COLO668 (cell line): Measurements from ENCODE around the gene IGSF6.
"Not testable (repeated sequence)": the region's sequence is repeated elsewhere in the genome, so short reads cannot be mapped to it uniquely, and the experiment has no call there.

ENCODE experiments used
- DNase-seq: peaks from one replicate; lab custom pipeline; 2025; ENCODE audit not compliant: unreplicated experiment; lab: John Stamatoyannopoulos, UW

IGSF6 gene

DNA sequence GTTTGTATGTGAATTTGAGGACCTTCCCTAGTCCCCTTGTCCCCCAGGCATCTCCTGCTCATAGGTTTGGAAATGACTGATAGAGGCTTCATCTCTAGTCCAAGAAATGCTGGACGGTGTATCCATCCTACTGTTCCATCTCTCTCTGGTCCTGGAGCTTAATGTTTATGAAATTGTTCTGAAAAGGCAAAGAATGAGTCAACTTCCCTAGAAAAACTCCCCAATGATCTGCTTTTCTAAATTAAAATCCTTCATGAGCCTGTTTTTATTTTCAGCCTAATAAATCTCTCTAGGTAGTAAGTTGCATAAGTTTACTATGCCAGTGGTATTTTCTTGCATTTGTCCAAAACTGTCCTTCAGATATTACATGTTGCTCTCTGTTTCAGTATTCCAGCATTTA is 2.1 kb upstream of the IGSF6 start:
- DNase-seq: no peak

DNA sequence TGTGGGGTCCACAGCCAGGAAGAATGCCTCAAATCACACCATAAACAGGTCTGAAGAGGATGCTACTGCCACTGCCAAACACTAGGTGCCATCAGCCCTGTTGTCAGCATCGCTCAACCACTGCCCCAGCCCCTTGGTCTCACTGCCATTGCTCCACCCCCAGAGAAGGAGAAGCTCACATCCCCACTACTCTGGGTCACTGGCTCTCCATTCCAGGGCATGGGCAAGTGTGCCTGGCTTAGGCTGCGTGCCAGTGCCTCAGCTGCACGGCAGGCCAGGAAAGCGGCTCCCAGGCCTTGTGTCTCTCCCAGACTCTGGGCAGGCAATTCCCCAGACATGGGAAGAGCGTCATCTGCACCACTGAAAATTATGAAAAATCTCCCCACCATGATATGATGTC is 1.2 kb upstream of the IGSF6 start:
- no peak for DNase-seq

DNA sequence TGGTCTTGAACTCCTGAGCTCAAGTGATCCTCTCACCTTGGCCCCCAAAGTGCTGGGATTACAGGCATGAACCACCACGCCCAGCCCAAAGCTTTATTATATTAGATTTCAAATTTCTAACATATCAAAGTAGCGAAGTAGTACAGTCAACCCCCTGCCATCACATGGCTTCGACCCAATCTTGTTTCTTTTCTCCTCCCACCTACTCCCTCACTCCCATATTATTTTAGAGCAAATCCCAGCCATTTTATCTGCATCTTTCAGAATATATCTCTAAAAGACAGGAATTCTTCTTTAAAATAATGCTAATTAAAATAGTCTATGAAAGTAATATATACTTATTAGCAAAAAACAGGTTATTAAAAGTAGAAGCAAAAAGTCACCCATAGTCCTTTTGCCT is 893 bp downstream of the IGSF6 start:
- no peak for DNase-seq

DNA sequence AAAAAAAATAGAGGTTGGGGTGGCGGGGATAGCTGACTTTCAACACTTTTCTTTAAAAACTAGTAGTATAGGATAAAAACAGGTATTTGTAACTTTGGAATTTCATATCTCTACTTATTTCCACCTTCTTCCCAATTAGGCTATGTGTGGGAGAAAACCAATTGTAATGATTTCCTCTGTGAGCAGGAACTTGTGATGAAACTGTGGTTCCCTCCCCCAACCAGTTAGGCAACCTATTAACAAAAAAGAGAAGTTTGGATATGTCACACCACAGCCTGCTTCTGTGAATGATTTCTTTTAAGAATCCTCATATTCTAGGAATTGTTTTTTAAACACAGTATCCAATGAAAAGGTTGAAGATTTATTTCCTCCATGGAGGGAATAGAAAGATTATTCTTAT is 1.9 kb downstream of the IGSF6 start:
- DNase-seq: no peak

DNA sequence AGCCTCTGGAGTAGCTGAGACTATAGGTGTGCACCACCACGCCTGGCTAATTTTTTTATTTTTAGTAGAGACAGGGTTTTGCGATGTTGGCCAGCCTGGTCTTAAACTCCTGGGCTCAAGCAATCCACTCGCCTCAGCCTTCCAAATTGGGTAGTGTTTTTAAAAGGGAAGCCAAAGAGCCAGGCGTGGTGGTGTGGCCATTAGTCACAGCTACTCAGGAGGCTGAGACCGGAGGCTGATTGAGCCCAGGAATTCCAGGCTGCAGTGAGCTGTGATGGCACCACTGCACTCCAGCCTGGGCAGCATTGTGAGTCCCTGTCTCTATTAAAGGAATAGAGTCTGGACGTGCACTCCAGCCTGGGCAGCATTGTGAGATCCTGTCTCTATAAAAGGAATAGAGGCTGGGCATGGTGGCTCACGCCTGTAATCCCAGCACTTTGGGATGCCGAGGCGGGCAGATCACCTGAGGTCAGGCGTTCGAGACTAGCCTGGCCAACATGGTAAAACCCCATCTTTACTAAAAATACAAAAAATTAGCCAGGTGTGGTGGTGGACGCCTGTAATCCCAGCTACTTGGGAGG is 2.5 kb downstream of the IGSF6 start:
- not testable (repeated sequence) for DNase-seq

DNA sequence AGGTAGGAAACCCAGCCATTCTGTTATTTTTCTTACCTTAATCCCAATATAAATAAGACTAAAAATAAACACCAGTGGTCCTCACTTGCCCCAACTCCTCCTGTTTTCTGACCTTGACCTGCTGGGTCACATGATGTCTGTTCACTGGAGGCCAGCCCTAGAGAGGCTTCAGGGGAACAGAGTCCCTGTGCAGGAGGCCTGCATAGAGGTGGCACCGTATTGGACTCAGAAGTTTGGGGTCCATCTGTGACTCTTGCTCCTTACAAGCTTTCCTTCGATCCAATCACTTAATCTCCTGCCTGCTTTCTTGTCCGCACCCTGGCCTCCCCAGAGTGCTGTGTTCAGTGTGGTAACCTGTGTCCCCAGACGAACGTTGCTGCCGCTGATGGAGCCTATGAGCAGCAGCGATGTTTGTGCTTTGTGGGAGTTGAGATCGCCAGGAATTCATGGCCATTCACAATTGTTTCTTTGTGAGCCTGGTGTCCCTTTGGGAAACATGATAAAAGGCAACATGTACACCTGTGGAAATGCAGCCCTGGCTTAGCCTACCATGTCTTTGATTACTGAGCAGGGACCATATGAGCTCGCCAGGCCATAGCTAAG is 4.7 kb downstream of the IGSF6 start:
- DNase-seq: no peak

DNA sequence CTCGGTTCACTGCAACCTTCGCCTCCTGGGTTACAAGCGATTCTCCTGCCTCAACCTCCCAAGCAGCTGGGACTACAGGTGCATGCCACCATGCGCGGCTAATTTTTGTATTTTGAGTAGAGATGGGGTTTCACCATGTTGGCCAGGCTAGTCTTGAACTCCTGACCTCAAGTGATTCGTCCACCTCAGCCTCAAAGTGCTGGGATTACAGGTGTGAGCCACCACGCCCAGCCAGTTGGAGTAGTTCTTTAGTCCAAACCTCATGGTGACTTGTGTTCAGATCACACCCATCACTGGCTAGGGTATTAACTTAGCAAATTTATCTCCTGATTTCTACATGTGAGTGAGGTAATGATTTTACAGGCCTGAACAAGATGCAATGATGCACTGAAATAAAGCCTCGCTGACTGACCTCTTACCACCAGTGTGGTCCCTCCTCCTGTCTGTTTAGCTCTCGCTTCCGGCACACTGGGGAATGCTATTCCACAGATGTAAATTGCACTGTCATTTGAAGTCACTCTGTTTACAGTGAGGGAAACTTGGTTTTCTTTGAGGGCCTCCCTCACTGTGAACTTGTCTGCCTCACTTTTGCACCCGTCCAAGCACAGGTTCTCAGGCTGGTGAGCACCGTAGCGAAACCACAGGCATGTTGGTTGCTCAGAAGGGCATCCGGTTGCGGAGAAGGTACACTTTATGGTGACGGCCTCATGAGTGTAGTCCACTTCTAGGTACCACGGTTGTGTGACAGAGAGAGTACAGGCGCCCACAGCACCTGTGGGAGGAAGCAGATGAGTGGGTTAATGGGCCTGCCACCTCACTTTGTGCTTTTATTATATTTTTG is 5.5 kb downstream of the IGSF6 start:
- DNase-seq: no peak

DNA sequence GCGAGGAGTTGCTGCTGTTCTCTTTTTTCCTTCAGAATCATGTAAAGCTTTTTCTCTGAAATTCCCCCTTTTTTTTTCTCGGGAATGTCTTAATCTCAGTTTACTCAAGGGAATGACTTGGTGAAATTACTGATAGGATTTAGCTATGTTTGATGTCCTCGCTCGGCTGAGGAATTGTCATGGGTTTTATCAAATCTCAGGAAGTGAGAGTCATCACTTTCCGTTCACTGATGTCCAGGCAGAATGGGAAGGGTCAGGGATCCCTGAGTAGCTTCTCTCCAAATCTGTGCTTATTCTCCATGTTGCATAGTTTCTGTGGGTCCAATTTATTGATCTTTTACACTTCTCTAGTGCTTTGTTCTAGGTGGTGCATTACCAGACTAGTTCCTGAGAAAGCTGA is 6.3 kb downstream of the IGSF6 start:
- DNase-seq: no peak

DNA sequence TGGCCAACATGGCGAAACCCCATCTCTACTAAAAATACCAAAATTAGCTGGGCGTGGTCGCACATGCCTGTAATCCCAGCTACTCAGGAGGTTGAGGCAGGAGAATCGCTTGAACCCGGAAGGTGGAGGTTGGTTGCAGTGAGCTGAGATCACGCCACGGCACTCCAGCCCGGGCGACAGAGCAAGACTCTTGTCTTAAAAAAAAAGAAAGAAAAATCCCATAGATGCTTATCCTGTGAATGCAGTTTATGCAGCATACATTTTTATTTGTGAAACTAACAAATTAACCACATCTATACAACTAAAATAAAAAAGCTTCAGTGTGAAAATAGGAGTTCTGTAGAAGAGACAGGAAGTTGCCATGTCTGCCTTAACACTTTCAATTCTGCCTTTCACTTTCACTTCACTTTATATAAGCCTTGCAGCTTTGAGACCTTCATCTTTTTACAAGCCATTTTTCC is 7.1 kb downstream of the IGSF6 start:
- DNase-seq: no peak

DNA sequence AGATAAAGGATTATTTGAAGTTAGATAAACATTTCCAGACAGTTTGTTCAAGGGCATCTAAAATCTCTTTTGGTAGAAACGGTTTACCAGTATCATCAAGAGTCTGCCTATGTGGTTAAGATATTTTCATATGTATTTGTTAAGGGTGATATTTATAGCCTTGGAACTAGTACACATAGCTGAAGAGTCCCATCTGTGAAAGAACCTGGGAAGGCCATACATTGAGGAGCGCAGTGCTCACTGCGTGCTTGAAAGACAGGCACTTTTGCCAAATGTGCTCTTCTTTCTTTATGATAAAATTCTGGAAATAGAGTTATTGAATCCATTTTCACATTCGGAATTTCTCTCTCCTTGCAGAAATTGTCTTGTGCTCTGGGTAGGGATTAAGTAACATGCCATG is 7.7 kb downstream of the IGSF6 start:
- no peak for DNase-seq

DNA sequence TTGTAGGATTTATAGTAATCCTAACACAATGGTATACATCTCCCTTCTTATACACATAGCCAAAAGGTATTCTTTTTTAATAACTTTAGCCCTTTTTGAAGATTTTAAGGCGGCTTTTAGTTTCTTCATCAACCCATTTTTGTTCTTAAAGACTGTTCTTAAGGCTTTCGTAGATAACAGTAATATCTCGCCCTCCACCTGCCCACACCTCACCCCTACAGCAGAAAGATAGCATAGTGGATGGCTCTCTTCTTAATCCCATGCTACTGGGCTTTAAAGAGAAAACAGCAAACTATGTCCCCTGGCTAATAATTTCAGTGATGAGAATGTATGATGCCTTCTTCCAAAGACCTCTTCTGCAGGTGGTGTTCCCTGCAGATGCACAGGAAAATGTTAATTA is 8.6 kb downstream of the IGSF6 start:
- DNase-seq: no peak

DNA sequence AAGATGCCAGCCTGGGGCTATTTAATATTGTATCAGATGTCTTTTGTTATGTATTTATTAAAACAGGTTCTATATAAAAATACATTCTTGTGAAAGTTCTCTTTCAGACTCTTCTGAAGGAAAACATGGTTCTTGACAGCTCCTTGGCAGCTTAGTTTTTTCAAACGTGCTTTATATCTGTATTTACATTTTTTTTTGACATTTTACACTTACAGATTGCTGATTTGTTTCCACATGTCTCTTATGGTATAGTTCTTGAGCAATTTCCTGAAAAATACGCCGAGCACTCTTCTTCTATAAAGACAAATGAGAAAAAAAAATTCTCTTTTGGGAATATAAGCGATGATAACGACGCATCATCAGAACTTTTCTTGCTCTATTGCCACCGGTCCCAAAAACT is 9.5 kb downstream of the IGSF6 start:
- no peak for DNase-seq

DNA sequence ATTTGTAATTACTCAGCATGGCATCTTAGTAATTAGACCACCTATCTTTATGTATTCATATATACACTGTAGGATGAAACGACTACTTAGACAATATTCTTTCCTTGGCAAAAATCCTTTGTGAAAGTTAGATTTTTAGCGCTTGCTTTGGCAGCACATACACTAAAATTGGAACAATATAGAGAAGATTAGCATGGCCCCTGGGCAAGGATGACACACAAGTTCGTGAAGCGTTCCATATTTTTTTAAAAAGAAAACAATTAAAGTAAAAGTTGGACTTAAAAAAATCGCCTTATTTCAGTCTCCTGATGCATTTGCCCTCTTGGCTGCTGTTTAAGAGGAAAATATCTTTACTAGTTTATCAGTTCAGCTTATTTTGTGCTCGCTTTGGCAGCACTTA is 10.5 kb downstream of the IGSF6 start:
- DNase-seq: no peak

DNA sequence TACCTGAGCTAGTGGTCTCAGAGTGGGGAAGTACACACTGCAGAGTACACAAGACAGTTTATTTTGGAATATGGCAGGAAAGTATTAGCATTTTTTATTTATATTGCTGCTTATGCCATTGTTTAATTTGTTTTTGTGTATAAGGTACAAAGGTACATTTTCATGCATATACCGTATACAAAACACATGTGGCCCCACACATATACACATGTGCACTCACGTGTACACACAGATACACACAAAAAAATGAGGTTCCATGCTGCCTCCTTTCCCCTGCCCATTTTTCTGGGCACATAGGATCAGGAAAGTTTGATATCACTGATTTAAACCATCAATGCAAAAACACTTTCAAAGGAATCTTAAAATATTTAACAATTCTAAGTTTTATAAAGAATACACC is 12.9 kb downstream of the IGSF6 start:
- DNase-seq: no peak

DNA sequence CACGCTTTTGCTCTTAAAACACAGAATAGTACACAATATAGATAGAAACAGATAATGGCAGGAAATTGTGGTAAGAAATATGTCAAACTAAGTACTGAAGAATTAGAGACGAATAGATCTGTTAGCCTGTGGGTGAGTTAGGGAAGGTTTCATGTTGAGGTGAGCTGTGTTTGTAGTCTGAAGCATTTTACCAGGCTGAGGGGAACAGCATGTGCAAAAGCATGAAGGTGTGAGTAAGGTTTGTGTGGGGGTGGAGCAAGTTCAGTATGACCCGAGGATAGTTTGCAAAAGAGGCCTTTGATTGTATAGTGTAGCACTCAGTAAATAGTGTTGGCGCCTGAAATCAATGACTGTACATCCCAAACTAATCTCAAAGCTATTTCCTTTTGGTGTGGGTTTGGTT is 13.8 kb downstream of the IGSF6 start:
- no peak for DNase-seq

DNA sequence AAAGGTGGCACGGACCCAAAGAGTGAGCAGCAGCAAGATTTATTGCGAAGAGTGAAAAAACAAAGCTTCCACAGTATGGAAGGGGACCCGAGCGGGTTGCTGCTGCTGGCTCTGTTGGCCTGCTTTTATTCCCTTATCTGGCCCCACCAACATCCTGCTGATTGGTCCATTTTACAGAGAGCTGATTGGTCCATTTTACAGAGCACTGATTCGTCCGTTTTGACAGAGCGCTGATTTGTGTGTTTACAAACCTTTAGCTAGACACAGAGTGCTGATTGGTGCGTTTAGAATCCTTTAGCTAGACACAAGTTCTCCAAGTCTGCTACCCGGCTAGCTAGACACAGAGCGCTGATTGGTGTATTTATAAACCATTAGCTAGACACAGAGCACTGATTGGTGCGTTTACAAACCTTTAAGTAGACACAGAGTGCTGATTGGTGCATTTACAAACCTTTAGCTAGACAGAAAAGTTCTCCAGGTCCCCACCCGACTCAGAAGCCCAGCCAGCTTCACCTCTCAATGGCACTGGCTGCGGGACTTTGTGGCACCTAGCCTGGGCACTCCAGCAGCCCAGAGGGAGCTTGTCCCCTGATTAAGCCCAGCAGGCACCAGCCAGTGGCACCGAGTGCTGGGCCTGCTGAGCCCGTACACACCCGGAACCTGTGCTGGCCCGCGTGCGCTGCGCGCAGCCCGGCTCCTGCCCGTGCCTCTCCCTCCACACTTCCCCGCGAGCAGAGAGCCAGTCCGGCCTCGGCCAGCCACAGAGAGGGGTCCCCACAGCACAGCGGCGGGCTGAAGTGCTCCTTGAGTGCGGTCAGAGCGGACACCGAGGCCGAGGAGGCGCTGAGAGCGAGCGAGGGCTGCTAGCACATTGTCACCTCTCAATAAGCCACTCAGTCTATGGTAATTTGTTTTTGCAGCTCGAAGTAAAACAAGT is 15.1 kb downstream of the IGSF6 start:
- no peak for DNase-seq

DNA sequence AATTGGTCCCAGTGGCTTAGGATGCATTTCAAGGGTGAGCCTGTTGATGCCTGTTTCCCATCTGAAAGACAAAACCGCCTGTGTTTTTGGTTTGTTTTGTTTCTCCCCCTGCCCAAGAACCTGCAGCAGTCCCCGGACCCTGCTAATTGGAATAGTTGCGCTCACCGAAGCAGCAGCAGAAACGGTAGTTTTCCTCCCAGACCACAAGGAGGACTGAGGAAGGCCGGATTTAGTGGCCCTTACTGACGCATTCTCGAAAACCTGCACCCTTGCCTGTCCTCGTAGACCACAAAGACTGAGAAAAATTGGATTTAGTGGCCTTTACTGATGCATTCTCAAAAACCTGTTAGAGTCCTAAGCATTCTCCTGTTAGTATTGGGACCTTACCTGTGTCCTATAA is 16.7 kb downstream of the IGSF6 start:
- DNase-seq: not testable (repeated sequence)

DNA sequence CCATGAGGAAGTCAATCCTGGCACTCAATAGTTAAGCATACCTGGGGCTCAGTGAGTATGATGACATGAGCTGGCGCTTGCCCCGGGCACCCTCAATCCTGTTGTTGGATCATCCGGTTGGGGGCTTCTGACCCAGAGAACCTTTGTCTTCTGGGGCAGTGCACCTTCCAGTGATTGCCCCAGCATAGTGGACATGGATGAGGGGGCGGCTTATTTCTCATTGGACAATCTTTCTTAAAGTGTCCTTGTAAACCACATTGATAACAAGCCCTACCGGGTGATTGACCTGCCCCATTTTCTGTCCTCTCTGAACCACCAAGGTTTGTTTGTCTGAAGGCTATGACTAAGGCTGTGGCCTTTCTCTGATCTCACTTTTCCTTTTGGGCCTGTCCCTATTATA is 18.2 kb downstream of the IGSF6 start:
- DNase-seq: no peak

DNA sequence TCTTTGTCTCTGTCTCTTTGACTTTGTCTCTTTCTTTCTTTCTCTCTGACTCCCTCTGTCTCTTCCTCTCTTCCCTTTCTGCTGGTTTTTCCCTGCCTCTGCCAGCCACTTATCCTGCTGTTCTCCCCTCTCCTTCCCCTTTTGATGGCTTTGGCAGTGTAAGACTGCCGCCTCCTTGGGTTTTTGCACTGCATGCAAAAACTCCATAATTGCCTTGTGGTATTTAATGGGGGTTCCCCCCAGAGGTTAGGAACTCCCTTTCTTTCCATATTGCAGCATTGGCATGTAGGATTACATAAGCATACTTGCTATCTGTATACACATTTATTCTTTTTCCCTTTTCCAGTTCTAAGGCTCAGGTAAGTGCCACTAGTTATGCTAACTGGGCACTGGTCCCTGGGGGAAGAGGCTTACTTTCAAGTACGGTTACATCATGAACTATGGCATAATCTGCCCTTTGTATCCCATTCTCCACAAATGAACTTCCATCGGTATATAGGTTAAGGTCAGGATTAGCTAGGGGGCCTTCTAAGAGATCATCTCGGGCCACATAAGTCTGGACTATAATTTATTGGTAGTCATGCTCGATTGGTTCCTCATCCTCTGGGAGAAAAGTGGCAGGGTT is 20.3 kb downstream of the IGSF6 start:
- DNase-seq: not testable (repeated sequence)

DNA sequence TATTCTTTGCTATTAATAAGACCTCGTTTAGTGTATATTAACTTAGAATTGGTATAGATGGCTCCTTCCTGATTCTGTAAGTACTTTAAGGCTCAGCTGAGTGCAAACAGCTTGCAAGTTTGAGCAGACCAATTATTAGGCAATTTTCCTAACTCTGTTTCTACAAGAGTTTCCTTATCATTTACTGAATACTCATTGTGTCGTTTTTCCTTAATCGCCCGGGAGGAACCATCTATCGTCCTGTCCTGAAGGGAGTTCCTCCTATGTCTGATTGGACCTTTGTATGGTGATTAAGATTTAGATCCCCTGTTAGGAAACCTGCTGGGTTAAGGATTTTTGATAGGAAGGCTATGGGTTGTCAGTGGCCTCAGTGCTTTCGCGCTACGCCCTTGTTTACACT is 21.0 kb downstream of the IGSF6 start:
- not testable (repeated sequence) for DNase-seq

DNA sequence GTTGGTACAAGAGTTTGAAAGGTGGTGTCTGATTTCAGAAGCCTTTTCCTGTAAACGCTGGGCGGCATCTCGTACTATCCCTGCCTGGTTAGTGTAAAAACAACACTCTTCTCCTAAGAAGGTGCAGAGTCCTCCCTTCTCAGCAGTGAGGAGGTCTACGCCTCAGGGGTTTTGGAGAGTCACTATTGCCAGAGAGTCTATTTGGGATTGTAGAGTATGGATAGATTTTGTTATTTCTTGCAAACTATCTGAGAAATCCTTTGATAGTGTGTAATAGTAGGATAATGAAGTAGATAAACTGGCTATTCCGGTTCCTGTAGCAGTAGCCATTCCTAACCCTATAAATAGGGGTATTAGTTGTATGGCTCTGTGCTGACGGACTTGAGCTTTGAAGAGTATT is 21.5 kb downstream of the IGSF6 start:
- DNase-seq: not testable (repeated sequence)
